Right kidney (tissue), 1 donor: Measurements from ENCODE around the gene GPR21.

Source experiments
- DNase-seq: peaks from one replicate; pipeline ENCODE4 v3.0.0-alpha.2; 2016

The GPR21 gene

GRCh38 chr9:123064716-123065115 is 31.2 kb downstream of the GPR21 start:
- DNase-seq = no peak

- no peak for DNase-seq
These were observed 31.7 kb downstream of the GPR21 start for GRCh38 chr9:123065196-123065595.

- DNase-seq = no peak
These were observed 33.7 kb downstream of the GPR21 start for GRCh38 chr9:123067136-123067535.

DNA sequence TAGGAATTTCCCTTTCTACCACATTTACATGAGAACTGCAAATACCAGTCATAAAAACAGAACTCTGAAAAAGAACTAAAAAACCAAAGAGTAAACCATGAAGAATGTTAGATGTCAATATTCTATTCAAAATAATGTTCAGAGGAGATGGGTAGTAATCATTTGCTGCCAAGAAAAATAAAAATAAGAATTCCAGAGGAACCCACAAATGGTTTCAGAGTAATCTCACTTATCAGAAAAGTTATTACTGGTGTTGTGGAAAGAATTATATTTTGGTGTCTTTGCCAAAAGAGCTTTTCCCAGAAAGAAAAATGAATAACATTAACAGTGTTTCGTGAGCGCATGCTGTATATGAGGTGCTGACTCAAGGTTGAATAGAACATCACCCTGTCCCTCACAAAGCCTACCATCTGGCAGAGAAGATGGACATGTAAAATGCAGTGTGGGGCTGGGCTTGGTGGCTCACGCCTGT is 35.6 kb downstream of the GPR21 start:
- DNase-seq = no peak

GRCh38 chr9:123070198-123070597 is 36.7 kb downstream of the GPR21 start:
- DNase-seq = no peak

DNA sequence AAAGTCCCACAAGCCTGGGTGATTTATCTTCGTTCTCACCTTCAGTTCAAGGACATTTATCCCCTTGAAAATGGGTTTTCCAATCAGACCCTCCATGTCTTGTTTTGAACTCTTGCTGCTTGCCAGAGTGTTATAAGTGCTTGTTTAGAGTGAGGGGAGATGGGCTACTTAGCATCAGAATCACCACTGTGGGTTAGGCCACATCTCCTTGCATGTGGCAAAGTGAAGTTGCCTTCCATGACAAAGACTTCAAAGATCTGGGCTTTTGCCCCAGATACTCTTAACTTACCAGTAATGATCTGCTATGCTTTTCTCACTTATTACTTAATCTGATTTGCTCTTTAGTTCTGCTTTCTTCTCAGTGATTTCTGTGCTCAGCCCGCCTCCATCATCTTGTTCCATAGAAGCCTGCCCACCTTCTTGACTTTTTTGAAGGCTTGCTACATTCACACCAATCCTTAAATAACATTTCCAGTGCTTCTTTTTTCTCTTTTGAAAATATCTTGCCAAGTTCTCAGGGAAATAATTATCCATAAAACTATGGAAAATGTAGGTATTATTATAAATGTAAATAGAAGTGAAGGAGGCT is 39.0 kb downstream of the GPR21 start:
- no peak for DNase-seq

- DNase-seq = no peak
These were observed 40.0 kb downstream of the GPR21 start for GRCh38 chr9:123073441-123073840.

DNA sequence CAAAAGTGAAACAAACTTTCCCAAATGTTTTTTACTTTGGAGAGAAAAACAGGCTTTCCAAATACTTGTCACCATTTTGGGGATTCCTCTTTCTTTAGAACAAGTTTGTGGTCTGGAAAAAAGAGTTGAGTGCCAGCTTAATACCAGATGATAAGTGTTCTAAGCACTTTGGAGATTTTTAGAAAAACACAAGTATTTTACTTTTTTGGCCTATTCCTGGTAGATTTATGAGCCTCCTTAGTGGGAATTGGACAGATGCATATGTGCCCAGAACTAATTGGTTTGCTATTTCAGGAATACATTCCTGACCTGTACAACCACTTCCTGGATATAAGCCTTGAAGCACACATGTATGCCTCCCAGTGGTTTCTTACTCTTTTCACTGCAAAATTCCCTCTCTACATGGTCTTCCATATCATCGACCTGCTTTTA is 40.5 kb downstream of the GPR21 start:
- DNase-seq = no peak

DNA sequence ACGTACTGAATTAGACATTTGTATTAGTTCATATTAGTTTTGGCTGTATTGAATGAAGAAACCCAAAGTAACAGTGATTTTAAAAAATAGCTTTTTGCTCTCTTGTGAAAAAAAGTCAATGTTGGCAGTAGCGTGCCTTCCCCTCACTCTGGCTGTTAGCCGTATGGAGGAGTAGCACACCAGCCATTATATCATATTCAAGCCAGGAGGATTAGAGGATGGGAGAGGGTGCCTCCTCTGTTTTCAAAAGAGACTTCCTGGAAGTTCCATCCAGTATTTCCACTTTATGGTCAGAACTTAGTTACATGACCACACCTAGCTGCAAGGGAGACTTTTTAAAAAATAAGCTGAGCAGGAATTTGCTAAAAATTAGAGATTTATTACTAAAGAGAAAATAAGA is 41.2 kb downstream of the GPR21 start:
- no peak for DNase-seq

DNA sequence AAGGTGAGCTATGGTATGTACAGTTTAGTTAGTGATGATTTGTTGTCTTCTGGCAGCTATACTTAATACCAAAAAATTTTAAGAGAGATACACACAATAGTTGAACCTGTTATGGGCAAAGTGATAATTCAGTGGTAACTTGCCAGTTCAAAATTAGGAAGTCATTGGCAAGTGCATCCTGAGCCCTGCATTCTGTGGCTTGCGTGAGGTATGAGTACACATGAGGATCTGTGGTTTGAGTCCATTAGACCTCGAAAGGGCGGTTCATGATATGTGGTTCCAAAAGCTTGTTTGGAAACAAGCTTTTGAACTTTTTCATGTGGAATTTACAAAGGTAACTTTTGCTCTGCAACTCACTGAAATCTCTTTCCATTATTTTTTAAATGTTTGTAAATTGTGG is 47.0 kb downstream of the GPR21 start:
- no peak for DNase-seq

- peak; percentile 19 for DNase-seq
These were observed 48.4 kb downstream of the GPR21 start for GRCh38 chr9:123081824-123082223.

DNA sequence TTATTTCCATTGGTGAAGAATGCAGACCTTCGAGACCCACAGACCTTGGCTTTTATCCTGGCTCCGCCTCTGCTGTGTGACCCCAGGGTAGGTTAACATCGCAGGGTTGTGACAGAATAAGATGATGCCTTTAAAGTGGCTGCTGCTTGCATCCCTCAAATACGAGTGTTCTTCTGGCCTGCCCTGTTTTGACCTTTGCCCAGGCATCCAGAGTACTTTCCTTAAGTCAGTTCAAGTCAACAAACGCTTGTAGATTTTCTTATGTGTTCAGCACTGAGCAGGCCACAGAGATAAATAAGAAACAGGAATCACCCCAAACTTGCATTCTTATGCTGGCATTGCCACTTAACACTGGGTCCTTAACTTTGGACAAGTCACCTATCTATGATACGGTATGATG is 50.2 kb downstream of the GPR21 start:
- no peak for DNase-seq

- DNase-seq = no peak
These were observed 50.8 kb downstream of the GPR21 start for GRCh38 chr9:123084256-123084655.
